ENCODE measurements around the gene AP3B1.

Gene AP3B1

DNA sequence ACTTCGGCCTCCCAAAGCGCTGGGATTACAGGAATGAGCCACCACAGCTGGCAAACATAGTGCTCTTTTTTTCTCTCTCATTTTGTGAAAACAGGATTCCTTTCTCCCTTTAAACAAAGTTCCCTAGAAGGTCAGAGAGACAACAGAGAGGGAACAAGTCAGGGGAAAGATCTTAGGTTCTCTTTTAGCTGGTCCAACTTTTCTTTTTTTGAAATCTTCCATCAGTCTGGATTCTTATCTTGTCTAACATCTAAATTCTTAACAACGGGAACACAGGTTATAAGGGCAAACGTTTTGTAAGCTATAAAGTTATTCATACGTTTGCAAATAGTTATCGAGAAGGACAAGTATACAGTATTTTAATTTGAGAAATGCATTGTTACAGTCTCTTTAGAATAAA lies 294.3 kb downstream of the AP3B1 start:
- FAIRE-seq: no peak

DNA sequence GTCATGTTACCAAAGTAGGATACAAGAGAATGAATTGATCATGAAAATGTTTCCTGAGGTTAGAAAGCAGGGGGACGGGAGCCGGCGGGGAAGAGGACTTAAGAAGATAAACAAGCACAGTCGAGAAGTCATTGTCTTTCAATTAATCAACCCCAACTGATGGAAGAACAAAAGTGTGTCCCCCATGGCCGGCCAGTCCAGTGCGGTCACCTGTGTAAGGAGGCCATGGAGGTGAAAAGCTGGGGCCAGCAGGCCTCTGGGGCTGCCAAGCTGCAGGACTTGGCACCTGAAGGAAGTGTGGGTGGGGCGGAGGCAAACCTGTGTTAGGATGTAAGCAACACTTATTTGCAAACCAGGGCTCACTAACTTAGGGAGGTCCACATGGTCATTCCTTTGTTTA lies 295.1 kb downstream of the AP3B1 start:
- FAIRE-seq: no peak

DNA sequence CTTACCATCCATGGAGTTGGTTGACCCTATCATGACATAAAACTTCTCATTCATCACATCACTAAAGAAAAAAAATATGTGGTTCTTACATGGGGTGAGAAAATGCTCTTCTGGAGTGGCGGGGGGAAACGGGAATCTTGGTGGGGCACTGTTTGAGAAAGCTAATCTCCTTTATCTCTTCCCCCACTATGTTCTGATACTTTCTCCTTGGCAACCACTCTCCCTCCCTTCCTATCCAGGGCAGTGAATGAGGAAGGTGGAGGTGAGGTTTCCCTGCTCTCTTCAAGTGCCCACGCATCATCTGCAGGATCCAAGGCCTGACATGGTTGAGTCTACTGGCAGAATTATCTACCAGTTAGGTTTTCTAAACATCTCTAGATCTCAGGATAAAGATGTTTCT lies 297.6 kb downstream of the AP3B1 start:
- no peak for FAIRE-seq

DNA sequence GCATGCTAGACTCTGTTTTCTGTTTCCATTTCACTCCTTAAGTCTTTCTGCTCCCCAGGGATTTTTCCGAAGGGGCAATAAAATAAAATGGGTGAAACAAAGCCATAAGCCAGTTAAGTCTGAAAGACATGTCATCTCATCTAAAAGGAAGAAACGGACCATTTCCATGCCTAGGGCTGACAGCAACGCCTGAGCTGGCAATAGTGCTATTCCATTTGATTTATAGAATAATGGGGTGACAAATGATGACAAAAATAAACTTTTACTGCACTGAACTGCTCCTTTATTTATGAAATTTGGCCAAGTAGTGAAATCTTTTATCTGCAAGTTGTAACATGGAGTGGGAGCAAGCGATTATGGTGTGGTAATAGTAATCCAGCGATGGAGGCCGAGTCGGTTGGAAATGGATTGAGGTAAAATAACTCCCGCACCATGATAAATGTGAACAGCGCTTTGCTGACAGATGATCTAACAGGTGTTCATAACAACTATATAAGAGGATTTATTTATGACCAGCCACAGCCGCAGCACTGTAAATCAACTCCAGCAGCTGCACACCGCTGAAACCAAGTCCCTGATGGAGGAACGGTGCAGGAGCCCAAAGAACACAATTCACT lies 298.6 kb downstream of the AP3B1 start:
- no peak for FAIRE-seq

DNA sequence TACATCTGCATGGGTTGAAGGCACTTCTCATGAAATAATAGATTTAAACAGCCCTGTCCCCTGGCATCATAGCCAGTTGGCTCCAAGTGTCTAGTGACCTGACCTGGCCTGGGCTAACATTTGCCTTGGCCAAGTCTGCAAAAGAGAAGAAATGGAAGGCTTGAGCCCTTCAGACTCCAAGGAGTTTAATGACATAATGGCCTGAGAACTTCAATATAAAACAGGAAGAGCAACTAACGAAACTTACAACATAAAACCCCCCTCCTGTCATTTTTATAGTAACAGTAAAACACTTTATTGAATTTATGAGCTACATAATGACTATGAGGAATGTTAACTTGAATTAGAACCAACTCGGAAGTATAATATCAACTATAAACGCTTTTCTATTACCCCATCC lies 299.6 kb downstream of the AP3B1 start:
- FAIRE-seq: no peak

DNA sequence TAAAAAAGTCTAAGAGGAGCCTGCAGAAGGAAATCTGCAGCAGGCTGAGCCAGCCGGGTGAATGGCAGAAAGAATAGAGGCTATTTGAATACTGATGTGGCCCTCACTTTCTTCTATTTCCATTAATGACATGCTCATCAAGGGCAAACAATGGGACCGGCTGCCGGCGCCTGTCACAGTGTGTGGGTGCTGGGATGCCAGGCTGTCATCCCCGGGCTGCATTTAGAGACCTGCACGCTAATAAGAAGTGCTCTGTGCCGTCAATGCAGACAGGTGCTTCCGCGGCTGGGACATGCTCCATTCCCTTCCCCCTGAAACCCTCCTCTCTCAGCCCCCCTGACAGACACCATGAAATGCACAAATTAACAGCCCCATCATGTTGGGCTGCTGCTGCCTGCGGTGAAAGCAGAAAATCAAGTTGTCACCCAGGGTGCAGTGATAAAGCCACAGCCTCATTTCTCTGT lies 300.6 kb downstream of the AP3B1 start:
- FAIRE-seq: no peak

DNA sequence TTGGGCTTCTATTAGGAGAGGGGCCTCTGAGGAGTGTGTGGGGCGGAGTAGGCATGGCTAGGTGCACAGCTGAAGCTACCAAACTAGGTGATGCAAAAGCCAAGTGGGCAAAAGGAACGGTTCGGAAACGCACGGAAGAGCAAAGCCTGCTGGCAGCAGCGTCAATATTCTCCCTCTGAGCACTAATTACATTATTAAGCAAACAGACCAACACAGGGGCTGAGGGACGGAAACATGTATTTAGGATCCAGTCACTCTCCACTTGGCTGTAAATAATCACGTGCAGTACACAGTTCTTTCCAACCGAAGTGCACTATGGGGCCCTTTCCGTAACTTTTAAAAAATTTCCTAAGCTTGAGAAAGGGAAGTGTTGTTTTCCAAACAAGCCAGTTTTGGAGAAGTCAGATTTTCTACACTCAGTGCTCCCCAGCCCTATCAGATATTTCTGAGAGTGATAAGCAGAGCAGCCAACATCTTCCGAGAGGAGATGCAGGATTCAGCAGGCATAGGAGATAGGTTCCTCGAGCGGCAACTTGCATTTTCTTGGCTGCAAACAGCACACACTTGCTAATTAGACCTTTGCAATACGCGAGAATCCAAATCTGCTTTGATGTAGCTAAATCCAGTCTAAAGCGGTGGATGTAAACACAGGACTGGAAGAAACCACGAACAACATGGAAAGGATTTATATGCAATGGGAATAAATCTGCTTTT lies 301.2 kb downstream of the AP3B1 start:
- no peak for FAIRE-seq

DNA sequence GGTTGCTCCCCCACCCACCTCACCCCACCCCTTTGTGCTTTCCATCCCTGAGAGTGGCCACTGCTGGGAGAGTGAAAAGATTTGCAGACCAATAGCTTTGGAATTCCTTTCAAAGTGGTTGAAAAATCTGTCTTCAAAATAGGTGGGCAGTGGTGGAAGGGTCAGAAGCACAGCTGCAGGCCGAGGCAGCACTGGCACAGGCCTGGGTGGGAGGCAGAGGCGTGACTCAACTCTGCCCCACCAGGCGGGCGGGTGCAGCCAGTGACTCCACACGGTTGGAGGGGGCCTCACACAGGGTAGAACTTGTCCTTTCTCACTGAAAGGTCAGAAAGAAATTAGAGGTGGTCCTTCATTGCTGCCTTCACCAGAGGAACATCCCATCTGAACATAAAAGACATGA lies 303.4 kb downstream of the AP3B1 start:
- FAIRE-seq: no peak

DNA sequence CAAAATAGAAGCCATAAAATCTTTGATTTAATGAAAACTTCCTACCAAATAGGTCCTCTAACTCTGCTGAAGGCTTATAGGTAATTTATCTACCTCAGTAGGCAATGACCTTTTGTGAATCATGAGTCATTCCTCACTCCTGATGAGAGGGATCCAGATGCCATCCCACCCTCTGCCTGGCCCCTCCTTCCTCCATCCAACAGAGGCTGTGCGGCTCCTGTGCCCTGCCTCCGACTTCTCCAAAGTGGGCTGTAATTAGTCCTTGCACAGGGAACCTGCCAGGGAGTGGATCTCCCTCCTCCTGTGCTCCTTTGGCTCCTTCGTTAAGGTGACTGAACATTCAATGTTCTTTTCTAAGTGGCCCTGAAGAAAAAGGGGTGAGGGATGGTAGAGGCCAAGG lies 304.5 kb downstream of the AP3B1 start:
- FAIRE-seq: no peak

DNA sequence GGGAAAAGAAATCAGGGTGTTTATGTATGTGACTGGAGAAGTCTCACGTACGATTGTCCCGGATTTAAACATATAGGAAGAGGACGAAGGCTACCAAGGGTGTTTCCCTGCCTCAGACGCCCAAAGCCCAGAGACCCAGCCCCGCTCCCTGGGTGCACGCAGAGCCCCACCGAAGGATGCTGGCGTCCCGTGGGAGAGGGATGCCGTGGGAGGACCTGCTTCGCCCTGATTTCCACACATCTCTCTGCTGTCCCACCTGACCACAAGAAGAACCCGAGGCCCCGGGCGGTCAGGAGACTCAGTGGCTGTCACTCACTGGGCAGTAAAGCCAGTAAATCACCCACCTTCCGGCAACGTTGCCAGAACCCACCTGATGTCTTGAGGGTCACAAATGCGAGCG lies 306.5 kb downstream of the AP3B1 start:
- FAIRE-seq: no peak

DNA sequence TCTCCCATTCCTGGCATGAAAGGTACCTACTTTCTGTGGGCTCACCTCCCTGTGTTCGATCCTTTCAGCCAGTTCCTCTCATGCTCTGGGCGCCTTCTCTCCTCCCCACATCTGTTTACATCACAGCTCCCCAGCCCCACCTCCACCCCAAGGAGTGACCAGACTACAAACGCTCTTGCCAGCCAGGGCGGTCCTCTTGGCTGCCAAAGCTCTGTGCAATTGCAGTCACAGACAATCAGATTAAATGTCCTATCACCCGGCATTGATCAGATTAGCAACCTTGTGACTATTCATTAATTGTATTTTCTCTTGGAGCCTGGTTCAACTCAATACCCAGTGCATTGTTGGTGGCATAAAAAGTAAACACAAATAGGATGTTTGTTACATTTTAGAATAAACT lies 307.2 kb downstream of the AP3B1 start:
- FAIRE-seq: no peak

DNA sequence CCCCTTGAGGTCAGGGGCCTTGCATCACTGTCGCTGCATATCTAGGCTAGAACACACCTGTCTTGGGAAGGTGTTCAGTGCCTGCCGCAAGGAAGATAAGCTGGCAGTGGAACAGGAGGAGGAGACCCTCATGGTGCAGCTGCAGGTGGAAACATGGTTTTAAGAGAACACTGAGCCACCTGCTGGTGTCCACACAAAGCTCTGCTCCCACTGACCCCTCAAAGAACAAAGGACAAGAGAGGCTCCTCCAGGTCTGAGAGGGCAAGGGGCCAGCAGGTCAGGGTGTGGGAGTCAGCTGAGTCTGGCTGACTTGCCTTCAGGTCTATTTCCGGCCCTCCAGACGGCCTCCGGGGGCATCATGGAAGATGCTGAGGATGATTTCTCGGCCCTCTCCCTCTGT lies 308.2 kb downstream of the AP3B1 start:
- no peak for FAIRE-seq

DNA sequence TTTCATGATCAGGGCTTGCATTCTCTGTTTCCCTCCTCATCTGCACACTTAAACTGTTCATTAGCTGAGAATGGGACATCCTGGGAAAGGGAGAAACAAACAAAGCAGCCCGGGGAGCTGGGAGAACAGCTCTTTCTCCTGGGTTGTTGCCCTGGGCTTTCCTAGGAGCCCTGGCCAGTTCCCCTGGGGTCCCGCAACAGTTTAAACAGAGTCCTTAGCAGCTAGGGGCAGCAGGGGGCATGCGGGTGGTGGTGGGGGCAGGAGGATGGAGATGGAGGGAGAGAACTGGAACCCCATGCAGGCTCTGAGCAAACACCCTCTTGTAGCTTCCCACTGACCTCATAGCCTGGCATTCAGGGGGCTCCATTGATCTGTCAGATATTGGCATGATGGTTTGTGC lies 309.3 kb downstream of the AP3B1 start:
- no peak for FAIRE-seq

DNA sequence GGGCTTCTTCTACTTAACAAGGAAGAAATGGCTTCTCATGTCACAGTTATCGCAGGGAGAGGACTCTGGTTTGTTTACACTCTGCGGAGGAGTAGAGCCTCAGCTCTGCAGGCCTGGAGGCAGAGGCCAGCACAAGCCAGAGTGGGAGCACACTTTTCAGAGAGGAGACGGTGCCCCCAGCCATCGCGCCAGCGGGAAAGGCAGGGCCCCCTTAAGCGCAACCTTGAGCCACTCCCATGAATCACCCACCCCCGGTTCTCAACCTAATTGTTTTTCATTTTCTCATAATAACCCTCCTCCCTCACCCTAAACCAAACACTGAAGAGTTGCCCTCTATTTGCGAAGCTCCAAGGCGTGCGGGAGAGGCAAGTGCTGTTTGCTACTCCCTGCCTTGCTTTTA lies 309.9 kb downstream of the AP3B1 start:
- no peak for FAIRE-seq

DNA sequence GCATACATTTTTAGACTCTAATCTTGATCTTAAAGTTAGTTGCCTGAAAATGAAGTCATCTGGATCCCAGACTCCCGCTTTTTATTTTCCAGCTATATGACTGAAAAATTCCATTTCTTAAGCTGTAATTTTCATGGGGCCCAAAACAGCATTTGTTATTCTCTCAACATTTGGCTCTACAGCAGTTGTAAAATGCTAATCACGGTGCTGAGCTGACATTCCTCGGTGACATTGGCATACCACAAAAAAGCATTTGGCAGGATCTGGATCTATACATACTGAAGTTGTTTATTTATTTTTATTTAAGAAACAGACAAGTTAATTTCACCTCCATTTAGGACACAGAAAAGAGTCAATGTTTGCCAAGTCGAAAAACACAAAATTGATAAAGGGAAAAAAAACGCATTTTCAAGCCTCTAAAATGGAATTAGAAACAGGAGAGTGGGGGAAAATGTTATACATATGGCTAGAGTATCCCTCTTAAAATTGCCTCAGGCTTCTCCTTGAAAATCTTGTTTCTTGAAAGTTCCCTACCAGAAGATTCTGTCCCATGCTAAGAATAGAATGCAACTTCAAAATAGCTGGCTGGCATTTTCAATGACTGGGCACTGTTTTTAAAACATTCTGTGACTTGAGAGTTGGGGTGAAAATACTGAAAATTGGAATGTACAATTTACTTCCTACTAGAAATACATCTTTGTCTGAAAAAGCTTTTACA lies 310.9 kb downstream of the AP3B1 start:
- FAIRE-seq: no peak

DNA sequence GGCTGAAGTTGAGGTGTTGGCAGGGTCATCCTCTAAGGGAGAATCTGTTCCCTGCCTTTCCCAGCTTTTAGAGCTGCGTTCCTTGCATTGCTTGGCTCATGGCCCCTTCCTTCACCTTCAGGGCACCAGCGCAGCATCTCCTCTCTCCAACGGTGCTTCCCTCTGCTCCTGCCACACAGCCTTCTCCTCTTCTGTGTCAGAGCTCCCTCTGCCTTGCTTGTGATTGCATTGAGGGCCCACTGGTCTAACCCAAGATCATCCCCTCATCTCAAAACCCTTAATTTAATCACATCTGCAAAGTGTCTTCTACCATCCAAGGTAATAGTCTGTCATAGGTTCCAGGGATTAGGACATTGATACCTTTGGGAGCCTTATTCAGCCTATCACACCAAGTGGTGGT lies 312.7 kb downstream of the AP3B1 start:
- no peak for FAIRE-seq

DNA sequence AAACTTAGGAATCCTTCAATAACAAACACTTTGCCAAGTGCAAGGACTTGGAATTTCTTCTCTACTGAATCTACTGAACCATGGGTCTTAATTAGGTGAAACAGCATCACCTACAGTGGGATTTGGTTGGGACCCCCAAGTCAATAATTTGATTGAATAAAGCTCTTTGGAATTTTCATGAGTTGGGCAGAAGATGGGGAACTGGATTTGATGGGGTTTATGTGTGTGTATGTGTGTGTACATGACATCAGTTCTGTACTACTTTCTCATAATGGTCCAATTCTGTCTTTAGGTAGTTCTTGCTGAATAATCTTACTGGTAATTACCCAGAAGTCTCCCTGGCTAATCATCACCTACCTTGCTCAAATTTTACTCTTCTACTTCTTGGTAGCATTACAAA lies 319.9 kb downstream of the AP3B1 start:
- FAIRE-seq: no peak

DNA sequence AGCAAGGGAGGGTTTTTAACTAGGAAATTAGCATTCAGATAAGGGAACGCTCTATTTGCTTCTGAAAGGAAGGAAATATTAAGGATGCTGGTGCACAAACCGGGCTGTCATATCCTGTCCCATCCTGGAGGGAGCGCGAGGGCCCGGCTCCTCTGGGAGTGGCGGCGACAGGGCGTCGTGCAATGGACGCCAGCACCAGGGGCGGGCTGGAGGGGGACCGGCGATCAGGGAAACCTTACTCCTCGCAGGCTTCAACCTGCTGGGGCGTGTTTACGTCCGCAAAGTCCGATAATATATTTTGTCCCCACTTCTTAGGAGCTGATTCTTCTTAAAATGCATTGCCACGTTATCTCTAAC lies 321.3 kb downstream of the AP3B1 start:
- no peak for FAIRE-seq

DNA sequence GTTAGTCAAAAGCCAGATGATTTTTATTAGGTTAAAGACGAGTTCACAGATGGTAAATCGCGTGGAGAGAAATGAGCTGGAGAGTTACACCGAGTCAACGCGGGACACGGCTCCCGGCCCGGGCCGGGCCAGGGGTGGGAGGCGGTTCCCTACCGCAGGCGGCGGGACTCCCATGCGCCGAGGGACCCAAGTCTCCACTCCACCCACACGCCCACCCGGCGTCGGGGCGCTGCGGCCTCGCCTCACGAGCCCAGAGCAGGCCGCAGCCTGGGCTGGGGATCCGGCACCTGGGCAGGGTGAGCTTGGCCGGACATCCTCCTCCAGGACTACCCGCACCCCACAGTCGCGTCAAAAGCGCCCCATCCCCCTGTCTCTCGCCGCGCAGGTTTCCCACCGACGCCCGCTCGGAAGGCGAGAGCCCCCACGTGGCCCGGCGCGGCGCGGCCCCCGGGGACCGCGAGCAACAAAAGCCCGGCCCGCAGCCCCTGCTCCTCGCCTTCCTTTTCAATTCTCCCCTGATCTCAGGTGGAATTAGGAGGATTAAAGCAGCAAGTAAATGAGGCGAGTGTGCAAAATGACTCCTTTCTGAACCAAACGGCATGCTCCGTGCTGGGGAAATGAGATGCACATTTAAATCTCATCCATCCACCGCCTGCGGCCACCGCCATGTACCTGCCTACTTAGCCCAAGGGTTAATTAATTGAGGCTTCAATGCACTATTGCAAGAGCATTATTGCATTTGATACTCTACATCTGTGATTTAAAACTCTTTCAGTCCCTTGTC lies 321.8 kb downstream of the AP3B1 start:
- FAIRE-seq: no peak

DNA sequence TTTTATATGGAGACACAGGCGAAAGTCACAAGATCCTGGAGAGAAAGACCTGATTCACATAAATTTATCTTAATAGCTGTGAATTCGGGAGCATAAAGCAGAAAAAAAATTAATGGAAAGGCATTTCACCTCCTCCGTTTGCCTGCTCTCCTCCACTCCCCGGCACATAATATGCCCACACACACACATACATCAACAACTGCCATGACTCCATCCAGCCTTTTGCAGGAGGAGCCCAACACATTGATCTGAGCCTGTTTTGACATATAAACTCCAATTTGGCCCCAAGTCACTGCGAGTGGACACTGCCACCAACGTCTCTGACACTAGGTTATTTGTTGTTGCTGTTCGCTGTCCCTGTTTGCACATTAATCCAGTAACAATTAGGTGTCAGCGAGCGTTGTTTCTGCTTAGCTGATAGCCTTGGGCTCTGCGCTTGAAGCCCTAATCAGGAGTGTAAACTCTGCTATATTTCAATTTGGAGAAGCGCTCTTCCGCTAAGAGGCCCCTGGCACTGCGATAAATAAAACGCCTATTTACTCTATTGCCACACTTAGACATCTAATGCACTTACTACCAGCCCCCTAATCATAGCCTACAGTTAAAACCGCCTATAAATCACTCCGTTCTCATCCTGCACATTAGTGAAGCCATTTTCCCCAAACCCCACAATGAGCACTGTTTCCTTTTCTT lies 322.6 kb downstream of the AP3B1 start:
- FAIRE-seq: no peak

DNA sequence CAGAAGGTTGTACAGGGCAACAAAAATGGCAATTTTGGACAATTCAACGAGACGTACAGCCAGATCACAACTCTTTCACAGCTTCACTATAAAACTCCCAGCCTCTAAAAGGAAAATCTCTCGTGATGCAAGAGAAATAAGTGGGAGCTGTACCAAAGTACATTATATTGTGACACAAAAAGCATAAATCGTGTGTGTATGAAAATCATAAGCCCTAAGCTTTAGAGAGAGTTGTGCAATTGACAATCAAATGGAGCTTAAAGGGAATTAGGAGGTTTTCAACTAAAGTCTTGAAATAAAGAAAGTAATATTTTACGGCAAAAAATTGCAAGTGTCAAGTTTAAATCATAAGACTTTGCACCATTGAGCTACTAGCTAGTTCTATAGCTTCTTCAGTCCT lies 323.6 kb downstream of the AP3B1 start:
- no peak for FAIRE-seq

DNA sequence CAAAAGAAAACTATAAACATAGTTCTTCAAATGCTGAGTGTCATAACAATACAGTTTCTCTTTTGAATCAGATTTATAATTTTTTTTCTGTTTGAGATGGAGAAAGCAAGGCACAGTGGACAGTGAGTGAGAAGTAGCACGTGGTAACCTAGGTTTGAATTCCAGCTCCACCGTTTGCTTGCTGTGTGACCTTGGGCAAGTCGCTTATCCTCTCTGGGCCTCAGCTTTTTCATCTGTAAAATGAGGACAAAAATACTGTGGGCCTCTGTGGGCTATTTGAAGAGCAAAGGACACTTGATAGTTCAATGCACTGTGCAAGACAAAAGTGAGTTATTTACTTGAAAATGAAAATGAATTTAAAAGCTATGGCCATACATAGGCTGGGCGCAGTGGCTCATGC lies 330.7 kb downstream of the AP3B1 start:
- no peak for FAIRE-seq

DNA sequence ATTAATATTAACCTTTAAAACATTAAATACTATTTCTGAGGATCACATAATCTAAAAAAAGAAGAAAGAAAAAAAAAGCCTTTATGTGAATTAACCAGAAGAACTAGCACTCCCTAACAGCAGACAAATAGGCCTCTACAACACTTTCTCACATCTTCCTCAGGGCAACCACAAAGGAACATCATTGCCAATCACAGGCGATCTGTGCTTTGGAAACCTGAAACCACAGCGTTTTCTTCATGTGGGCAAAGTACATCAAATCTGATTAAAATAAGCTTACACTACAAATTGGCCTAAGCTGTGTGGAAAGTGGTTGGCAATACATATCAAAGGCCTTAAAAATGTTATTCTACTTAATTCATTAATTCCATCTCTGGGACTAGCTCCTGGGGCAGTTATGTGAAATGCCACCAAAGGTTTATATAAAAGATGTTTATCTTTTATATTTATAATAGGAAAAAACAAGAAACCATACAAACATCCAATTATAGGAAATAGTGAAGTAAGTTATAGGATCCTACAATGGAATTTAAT lies 333.6 kb downstream of the AP3B1 start:
- no peak for FAIRE-seq
